ENCODE data around the gene PODXL.
"Not testable (repeated sequence)": the region's sequence is repeated elsewhere in the genome, so short reads cannot be mapped to it uniquely, and the experiment has no call there.

PODXL gene

GRCh38 chr7:131536361-131536849 is 20.0 kb downstream of the PODXL start:
- DNase-seq = no peak

DNA sequence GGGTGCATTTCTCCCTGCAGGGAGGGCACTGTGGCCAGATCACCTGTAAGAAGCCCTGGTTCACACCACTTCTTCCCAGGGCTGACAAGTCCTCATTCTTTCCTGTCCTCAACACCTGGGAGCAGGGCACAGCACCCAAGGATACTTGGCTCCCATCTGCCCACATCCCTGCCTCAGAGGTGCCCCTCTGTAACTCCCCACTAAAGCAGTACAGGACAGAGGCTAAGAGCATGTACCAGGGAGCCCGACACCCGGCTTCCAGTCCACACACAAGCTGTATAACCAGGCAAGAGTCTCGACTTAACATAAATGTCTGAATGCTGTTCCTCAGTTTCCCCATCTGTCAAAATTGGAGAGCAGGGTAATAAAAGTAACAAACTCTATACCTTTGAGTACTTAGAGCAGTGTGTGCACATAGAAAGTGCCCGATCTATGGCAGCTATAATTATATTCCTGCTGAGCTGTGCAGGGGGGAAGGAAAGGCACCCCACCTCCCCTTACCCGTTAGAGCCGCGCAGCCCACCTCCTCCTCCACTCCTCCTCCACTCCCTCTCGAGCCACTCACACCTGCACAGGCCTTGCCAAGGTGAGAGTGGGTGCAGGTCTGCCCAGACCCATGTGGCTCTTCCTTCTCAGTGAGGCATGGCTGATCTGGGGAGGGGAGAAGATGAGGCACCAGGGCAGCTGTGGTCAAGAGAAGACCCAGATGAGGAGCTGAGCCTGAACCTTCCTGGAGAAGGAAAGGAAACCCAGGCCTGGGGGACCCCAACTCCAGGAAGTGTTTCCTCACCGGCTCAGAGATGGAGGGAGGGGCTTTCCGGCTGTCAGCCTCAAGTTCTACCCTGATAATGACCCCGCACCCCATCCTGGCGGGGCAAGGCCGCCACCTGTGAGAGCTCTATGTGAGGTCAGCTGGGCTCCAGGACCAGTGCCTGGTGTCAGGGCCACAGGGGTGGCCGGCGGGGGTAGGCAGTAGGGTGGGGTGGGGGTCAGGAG is 22.6 kb downstream of the PODXL start:
- no peak for DNase-seq

GRCh38 chr7:131533151-131533559 is 23.3 kb downstream of the PODXL start:
- DNase-seq = no peak

DNA sequence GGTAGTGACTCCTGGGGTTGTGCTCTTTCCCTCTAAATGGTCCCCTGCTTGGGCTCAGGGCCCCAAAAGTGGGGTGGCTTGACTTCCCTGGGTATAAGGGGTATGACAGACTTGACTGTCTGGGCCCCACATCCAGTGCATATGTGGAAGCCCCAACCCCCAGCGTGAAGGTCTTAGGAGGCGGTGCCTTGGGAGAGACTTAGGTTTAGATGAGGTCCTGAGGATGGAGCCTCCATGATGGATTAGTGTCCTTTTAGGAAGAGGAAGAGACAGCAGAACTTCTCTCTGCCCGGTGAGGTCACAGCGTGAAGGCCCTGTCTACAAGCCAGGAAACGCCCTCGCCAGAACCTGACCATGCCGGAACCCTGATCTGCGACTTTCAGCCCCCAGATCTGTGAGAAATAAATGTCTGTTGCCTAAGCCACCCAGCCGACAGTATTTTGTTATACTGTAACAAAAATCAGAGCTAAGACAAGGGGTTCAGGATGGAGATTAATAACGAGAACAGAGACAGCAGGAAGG is 23.8 kb downstream of the PODXL start:
- DNase-seq = no peak

DNA sequence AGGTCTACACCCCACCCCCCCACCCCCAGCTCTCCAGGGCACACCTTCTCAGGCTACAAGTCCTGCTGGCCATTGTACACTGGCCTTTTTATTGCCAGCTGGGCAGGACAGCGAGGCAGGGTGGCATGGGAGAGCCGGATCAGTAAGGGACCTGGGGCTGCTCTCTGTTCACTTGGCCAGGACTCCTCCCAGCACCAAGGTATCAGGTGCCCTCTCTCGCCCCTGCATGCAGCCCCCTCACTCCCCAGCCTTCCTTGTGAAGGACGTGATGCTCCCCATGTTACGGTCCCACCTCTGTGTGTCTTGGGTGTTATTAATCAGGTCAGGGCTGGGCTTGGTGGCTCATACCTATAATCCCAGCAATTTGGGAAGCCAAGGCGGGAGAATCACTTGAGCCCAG is 26.3 kb downstream of the PODXL start:
- no peak for DNase-seq

DNA sequence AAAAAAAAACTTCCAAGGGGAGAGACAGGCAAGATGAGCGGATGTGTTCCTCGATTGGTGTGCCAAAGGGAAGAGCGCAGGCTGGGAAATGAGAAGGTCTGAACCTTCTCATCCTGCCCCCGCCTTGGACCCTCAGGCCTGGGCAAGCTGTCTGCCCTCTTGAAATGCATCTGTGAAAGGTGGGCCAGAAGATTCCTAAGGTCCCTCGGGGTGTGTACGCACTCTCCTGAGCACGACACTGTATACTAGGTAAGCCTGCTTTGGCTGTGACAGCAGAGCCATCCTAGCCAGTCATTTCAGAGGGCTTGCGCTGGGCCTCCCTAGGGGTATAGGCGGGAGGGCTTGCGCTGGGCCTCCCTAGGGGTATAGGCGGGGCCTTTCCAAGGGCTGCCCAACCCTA is 26.8 kb downstream of the PODXL start:
- DNase-seq = no peak

DNA sequence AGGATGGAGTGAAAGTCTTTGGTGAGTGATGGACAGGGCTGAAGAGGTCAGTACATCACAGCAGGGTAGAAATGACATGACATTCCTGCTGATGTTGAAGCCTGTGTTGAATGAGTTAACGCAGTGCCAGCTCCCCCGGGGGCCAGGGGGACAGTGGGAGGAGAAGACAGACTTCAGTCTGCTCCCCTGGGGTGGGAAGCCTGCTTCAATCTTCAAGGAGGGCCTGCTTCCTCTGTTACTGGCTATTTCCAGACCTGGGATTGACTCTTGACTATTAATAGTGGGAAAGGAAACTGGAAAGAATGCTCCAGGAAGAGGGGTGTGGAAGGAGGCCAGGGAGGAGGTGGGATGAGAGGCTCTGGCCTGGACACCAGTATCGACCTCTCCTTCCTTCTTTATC is 27.2 kb downstream of the PODXL start:
- no peak for DNase-seq

GRCh38 chr7:131527456-131527855 is 29.0 kb downstream of the PODXL start:
- no peak for DNase-seq

DNA sequence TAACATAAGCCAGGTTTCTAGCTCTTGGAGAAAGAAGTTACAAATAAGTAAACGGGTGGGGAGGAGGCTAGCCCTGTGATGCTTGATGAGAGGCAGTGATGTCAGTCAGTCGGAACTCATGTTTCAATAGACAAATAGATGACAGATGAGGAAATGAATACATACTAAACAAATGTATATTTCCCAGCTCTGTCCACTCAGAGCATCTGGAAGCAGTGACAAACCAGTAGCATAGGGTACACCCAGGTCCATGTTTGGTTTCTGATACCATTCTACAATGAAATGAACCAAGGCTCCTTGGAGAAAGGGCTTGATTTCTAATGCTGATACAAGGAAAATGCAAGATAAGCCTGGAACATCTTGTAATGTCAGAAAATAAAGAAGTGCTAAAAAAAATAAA is 30.6 kb downstream of the PODXL start:
- no peak for DNase-seq

DNA sequence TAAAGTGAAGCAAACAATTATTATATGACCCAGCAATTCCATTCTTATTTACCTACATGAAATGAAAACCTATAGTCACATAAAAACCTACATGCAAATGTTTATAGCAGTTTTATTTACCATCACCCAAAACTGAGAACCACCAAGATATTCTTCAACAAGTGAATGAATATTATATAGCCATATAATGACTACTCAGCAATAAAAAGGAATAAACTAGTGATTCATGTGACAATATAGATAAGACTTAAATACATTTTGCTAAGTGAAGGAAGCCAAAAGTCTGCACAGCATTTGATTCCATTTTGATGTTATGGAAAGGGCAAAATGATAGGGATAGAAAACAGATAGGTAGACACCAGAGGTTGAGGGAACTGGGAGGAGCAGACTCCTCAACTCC is 31.7 kb downstream of the PODXL start:
- no peak for DNase-seq

GRCh38 chr7:131524115-131524514 is 32.3 kb downstream of the PODXL start:
- no peak for DNase-seq

DNA sequence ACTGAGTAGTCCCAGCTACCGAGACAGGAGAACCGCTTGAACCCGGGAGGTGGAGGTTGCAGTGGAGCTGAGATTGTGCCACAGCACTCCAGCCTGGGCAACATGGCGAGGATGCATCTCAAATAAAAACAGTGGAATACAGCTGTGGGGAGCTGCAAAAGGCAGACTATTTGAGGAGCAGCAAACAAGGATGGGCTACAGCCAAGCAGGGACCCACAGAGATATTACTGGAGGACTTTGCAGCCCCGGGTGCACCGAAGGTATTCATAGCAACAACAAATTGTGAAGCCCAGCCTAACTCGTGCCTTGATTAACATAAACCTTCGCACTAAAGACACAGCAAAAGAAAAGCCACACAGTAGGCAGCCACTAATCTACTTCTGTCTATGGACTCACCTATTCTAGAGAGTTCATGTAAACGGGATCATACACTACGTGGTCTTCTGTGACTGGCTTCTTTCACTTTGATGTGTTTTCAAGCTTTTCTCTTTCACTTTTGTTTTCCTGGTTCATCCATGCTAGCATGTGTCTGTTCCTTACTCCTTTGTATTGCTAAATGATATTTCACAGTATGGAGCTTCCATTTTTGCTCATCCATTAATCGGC is 34.0 kb downstream of the PODXL start:
- no peak for DNase-seq

- no peak for DNase-seq
Observed at GRCh38 chr7:131521651-131522163, 34.7 kb downstream of the PODXL start.

DNA sequence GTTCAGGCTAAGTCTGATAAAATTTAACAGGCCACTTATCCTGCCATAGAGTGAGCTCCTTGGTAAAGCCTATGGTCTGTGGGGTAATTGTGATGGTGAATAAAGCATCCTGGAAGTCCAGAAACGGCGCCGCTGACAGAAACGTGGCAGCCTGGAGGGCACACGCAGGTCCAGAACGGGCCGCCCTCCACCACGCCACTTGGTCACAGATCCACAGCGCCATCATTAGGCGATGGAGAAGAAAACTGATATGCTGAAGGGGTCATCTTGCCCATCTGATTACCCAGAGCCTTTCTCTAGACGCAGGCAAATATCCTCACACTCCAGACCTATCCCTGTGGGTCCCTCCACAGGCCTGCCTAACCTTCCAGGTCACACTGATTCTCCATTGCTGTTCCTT is 37.8 kb downstream of the PODXL start:
- no peak for DNase-seq

DNA sequence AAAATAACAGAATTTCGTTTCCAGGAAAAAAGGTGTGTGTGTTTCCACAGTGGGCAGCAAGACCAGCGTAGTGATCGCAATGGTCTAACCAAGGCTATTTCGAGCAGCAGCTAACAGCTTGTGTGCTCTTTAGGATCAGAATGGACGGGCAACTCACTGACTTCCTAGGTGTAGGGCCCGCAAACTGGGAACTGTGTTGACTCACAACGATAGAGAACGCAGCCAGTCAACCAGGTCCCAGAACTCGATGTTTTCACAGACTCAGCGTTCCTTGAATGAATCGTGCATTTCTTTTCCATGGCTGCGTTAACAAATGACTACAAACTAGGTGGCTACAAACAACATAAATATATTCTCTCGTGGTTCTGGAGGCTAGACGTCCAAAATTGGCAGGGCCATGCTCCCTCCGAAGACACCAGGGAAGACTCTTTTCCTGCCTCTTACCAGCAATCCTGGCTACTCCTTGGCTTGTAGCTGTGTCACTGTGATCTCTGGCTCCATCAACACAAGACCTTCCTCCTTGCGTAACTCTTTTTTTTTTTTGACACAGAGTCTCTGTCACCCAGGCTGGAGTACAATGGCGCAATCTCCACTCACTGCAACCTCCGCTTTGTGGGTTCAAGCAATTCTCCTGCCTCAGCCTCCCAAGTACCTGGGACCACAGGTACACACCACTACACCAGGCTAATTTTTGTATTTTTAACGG is 39.1 kb downstream of the PODXL start:
- DNase-seq = no peak

GRCh38 chr7:131515471-131515870 is 41.0 kb downstream of the PODXL start:
- DNase-seq = not testable (repeated sequence)

DNA sequence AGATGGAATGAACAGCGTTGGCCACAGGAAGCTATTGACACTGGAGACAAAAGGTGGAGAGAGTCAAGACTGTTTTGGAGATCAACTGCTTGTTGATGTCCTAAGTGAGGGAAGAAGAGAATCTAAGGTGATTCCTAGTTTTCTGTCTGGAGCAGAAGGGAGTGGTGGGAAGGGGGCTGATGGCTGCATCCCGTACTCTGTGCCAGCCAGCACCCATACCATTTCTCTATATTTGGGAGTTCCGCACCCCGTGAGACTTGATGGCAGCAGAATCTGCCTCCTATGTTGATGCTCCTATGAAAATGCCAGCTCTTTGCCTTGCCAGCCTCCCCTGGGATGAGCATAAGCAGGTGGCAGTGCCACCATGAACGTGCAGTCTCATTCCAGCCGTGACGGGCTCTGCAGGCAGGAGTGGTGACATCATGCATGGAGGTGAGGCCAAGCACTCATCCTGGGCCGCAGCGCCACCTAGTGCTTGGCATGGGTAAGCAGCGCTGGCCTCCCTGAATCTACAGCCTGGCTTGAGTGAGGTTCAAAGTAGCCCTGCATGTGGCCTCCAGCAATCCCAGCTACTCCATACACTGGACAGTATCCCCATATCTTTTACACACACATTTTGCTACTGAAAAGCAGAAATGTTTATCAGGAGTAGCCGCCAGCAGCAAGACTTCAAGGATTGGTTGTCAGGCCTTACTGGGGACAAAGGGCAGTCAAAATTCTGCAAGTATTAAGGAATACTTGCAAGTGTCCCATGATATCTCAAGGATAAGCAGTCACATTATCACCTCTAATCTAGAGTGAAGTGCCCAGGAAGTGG is 43.0 kb downstream of the PODXL start:
- peak; percentile 75 for DNase-seq

GRCh38 chr7:131511774-131512535 is 44.5 kb downstream of the PODXL start:
- no peak for DNase-seq

DNA sequence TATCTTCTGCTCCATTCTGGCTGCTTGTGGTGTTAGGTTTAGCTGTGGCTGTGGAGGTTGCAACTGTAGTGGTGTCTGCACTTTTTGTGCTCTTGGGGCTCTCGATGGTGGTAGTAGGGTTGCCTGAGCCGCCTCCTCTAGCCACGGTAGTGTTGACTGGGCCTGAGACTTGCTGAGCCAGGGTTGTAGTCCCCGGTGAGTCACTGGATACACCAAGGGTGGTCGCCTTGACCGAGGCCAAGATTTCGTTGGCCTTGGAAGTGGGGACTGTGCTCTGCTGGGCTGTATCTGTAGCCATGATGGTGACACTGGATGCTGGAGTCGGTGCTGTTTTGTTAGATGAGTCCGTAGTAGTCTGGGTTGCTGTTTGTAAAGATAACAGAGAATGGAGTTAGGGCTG is 45.4 kb downstream of the PODXL start:
- no peak for DNase-seq

- DNase-seq = no peak
Observed at GRCh38 chr7:131509781-131510180, 46.6 kb downstream of the PODXL start.

GRCh38 chr7:131508754-131509486 is 47.5 kb downstream of the PODXL start:
- DNase-seq = no peak

All from NCI-H1694 (cell line).